Breast epithelium (tissue), 4 donors: ENCODE results near the gene CDK12. TPM values are rescaled to one million over a fixed set of nuclear protein-coding genes. Genes with fewer than 3 reads are reported as not detected.

Experiments
- DNase-seq, 2 donors: peaks; one replicate each; pipeline ENCODE4 v3.0.0-alpha.2; 2019; ENCODE audit warnings: low spot score in 2 of 2
- H3K27ac ChIP-seq, 2 donors: fragments of 200-600 bp; sonication (generic) in 1 of 2; one replicate each; pipeline ENCODE4 v1.5.1; 2016 to 2019; ENCODE audit warnings: mild to moderate bottlenecking in 1 of 2
- H3K27me3 ChIP-seq, 2 donors: fragments of 200-600 bp; sonication (generic) in 1 of 2; one replicate each; pipeline versions ENCODE4 v1.5.1 to v1.6.0; 2017 to 2019; ENCODE audit warnings: control low read depth in 1 of 2, mild to moderate bottlenecking in 1 of 2
- H3K36me3 ChIP-seq: fragments of 200-600 bp; one replicate; pipeline ENCODE4 v1.5.1; 2019
- H3K4me1 ChIP-seq, 2 donors: fragments of 200-600 bp; sonication (generic); one replicate each; pipeline ENCODE4 v1.5.1; 2016 to 2019; ENCODE audit warnings: control low read depth in 1 of 2
- H3K4me3 ChIP-seq, 3 donors: fragments of 200-600 bp; sonication (generic); 1 replicate in 2 of 3; 2 replicates in 1 of 3; pipeline ENCODE4 v1.5.1; 2016 to 2019; ENCODE audit warnings: mild to moderate bottlenecking in 3 of 3, moderate library complexity in 2 of 3
- H3K9me3 ChIP-seq, 2 donors: fragments of 200-600 bp; sonication (generic) in 1 of 2; one replicate each; pipeline ENCODE4 v1.5.1; 2016 to 2019; ENCODE audit warnings: control low read depth in 1 of 2
- POLR2A ChIP-seq: fragments of 450-650 bp; IDR thresholded peaks from one replicate; pipeline ENCODE4 v1.6.1; 2016; ENCODE audit warnings: antibody characterized with exemption, mild to moderate bottlenecking, moderate library complexity
- POLR2AphosphoS5 ChIP-seq, 3 donors: sonication (generic); formaldehyde crosslinking; IDR thresholded peaks; one replicate each; pipeline ENCODE4 v1.6.1; 2017; ENCODE audit warnings: antibody characterized with exemption in 3 of 3
- intact Hi-C: fragments of 100-400 bp; cut with DNase I; formaldehyde crosslinking; loops from one replicate; pipeline ENCODE4 v1.15.1; 2023; ENCODE audit warnings: low total_unique reads
- total RNA-seq, 3 donors: library from RNA; depleted of rRNA; stranded (reverse); fragments of >200 nt; gene quantifications; one replicate each; pipeline ENCODE4 v1.1.0, GENCODE V29; 2016
- TF ChIP-seq, protein P1 (sequence below), 3 donors: fragments of 450-650 bp; IDR thresholded peaks; one replicate each; pipeline ENCODE4 v1.5.1; 2016 to 2017; ENCODE audit warnings: antibody characterized with exemption in 3 of 3, mild to moderate bottlenecking in 3 of 3, moderate library complexity in 3 of 3

Gene CDK12
- total RNA-seq, 3 donors from 2014 or later: 38.6 to 58.2 (median 41.3) TPM

DNA sequence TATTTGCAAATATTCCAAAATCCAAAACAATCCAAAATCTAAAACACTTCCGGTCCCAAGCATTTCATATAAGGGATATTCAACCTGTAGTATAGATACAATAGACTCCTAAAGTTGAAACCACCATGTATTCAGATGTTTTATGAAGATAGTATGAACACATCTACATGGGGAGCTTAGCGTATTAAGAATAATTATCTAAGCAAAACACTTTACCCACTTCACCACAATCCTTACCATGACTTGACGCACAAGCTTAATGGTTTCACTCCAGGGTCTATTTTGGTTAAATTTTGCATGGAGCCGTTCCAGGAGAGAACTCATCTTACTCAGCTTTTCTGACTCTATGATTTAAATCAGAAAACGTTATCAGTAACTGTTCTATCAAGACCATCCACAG, 13.7 kb upstream of the CDK12 start:
- Histone ChIP-seq H3K9me3 (no peaks in the 10 kb centered on the region), H3K27me3 (no peaks in the 10 kb centered on the region), H3K4me1 (no peaks in the 10 kb centered on the region), H3K36me3 (no peaks in the 10 kb centered on the region), H3K27ac (no peak overlapping the region), H3K4me3 (no peak overlapping the region)
- intact Hi-C loops: no loop called here
- no peak for DNase-seq
- TF ChIP-seq POLR2AphosphoS5 (IDR thresholded peaks at IDR 0.05): no peak
- TF ChIP-seq, protein P1, sequence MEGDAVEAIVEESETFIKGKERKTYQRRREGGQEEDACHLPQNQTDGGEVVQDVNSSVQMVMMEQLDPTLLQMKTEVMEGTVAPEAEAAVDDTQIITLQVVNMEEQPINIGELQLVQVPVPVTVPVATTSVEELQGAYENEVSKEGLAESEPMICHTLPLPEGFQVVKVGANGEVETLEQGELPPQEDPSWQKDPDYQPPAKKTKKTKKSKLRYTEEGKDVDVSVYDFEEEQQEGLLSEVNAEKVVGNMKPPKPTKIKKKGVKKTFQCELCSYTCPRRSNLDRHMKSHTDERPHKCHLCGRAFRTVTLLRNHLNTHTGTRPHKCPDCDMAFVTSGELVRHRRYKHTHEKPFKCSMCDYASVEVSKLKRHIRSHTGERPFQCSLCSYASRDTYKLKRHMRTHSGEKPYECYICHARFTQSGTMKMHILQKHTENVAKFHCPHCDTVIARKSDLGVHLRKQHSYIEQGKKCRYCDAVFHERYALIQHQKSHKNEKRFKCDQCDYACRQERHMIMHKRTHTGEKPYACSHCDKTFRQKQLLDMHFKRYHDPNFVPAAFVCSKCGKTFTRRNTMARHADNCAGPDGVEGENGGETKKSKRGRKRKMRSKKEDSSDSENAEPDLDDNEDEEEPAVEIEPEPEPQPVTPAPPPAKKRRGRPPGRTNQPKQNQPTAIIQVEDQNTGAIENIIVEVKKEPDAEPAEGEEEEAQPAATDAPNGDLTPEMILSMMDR (IDR thresholded peaks at IDR 0.05): no peak
- TF ChIP-seq POLR2A: no peak

DNA sequence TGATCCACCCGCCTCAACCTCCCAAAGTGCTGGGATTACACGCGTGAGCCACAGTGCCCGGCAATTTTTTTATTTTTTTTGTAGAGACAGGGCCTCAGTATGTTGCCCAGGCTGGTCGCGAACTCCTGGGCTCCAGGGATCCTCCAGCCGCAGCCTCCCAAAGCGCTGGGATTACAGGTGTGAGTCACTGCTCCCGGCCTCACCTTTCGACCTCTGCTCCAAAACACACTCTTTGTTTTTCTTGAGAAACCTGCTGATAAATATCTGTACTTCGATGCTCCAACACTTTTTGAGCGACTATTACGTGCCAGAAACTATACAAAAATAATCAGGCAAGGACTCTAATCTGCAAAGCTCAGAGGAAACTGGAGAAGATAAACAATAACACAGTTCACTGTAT, 11.2 kb upstream of the CDK12 start:
- intact Hi-C loops: no loop called here
- no peaks in the 10 kb centered on the region for H3K36me3 ChIP-seq
- no peaks in the 10 kb centered on the region for H3K4me1 ChIP-seq
- DNase-seq: no peak
- no peaks in the 10 kb centered on the region for H3K27me3 ChIP-seq
- H3K9me3 ChIP-seq: no peaks in the 10 kb centered on the region
- no peak overlapping the region for H3K27ac ChIP-seq
- H3K4me3 ChIP-seq: peak overlapping the region in 2 of 3 donors; percentile 67 to 80
- TF ChIP-seq POLR2A (no peak), POLR2AphosphoS5 (IDR thresholded peaks at IDR 0.05) (no peak)
- TF ChIP-seq, protein P1 (IDR thresholded peaks at IDR 0.05): no peak

DNA sequence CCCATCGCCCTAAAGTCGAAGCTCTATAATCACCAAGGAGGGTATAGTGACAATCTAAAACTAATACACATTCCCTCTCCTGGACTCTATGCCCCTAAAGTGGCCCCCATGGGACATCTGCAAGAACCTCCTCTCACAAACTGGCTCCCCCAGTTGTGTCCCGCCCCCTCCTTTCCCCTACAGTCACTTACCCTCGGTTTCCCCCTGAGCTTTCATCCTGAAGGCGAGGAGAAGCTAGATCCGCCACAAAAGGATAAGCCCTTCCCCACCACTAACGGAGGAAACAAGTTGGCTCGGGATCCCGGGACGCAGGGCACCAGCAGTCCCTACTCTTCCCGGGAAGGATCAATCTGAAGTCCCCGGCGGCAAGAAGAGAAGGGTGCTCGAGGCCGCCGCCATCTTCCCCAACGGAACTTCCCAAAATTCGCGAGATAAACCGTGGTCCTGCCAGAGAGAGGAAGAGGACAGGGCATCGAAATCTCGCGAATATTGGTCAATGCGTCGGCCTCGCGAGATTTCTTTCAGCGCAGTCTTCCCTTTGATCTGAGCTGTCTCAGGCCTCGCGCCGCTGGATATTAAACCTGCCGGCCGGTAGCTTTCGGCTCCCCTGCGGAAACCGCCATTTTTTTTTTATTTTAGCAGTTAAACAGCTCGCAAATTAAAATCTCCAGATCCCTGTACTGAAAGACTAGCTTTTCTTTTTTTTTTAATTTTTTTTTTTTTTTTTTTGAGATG, 10.3 kb upstream of the CDK12 start, which contains the start of gene MED1:
Gene MED1, minus strand, starts transcription at position 417 of the 735 bp plus-strand sequence. Its CDS starts 201 bp downstream, at position 216.
- H3K27ac ChIP-seq: peak within 1 kb of the TSS; percentile 84 to 87
- peak; percentile 38 for TF ChIP-seq POLR2A
- TF ChIP-seq POLR2AphosphoS5 (IDR thresholded peaks at IDR 0.05): peak; percentile 75 to 87 (median 84)
- TF ChIP-seq, protein P1 (IDR thresholded peaks at IDR 0.05): no peak
- peak; percentile 91 to 93 for DNase-seq
- H3K4me1 ChIP-seq: no peaks in the 10 kb centered on the region
- intact Hi-C loops: no loop called here
- no peaks in the 10 kb centered on the region for H3K9me3 ChIP-seq
- H3K36me3 ChIP-seq: no peaks in the 10 kb centered on the region
- no peaks in the 10 kb centered on the region for H3K27me3 ChIP-seq
- H3K4me3 ChIP-seq: peak within 1 kb of the TSS; percentile 62 to 80 (median 67)

DNA sequence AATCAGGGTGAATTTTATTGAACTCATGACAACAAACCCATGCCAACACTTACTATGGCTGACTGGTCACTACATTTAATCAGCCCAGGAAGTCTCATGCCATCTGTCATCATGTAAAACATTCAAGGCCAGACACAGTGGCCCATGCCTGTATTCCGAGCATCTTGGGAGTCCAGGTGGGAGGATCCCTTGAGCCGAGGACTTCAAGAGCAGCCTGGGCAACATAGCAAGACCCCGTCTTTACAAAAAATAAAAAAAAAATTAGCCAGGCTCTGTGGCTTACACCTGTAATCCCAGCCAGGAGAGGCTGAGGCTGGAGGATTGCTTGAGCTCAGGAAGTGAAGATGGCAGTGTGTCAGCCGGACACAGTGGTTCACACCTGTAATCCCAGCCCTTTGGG, 5.4 kb upstream of the CDK12 start:
- H3K9me3 ChIP-seq: no peaks in the 10 kb centered on the region
- DNase-seq: no peak
- no peaks in the 10 kb centered on the region for H3K27me3 ChIP-seq
- H3K27ac ChIP-seq: no peak overlapping the region
- intact Hi-C loops: no loop called here
- TF ChIP-seq POLR2A: no peak
- no peak for TF ChIP-seq POLR2AphosphoS5 (IDR thresholded peaks at IDR 0.05)
- H3K4me3 ChIP-seq: no peak overlapping the region
- no peaks in the 10 kb centered on the region for H3K4me1 ChIP-seq
- H3K36me3 ChIP-seq: no peaks in the 10 kb centered on the region

DNA sequence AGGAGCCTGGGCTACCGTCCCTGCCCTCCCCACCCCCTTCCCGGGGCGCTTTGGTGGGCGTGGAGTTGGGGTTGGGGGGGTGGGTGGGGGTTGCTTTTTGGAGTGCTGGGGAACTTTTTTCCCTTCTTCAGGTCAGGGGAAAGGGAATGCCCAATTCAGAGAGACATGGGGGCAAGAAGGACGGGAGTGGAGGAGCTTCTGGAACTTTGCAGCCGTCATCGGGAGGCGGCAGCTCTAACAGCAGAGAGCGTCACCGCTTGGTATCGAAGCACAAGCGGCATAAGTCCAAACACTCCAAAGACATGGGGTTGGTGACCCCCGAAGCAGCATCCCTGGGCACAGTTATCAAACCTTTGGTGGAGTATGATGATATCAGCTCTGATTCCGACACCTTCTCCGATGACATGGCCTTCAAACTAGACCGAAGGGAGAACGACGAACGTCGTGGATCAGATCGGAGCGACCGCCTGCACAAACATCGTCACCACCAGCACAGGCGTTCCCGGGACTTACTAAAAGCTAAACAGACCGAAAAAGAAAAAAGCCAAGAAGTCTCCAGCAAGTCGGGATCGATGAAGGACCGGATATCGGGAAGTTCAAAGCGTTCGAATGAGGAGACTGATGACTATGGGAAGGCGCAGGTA, 762 bp downstream of the CDK12 start:
- Histone ChIP-seq H3K4me3 (peak overlapping the region; percentile 85 to 98 (median 97)), H3K27me3 (no peaks in the 10 kb centered on the region), H3K36me3 (no peaks in the 10 kb centered on the region), H3K4me1 (peaks cover 0 to 18% of the 10 kb centered on the region in 2 donors), H3K27ac (peak overlapping the region; percentile 98 to 99), H3K9me3 (no peaks in the 10 kb centered on the region)
- intact Hi-C loops: no loop called here
- no peak for DNase-seq
- TF ChIP-seq POLR2AphosphoS5 (IDR thresholded peaks at IDR 0.05): no peak
- TF ChIP-seq, protein P1 (IDR thresholded peaks at IDR 0.05): no peak
- TF ChIP-seq POLR2A: no peak
